Colonic mucosa (tissue), 4 donors: Measurements from ENCODE around the gene IL4. TPM values are rescaled to one million over a fixed set of nuclear protein-coding genes. Genes with fewer than 3 reads are reported as not detected.

Experiments used
- DNase-seq: peaks from one replicate; pipeline ENCODE4 v3.0.0-alpha.2; 2020
- H3K27ac ChIP-seq: fragments of 200-600 bp; one replicate; pipeline ENCODE4 v1.8.0; 2021
- H3K27me3 ChIP-seq: fragments of 200-600 bp; one replicate; pipeline ENCODE4 v1.8.0; 2021
- H3K36me3 ChIP-seq: fragments of 200-600 bp; one replicate; pipeline ENCODE4 v1.8.0; 2021
- H3K4me1 ChIP-seq: fragments of 200-600 bp; one replicate; pipeline ENCODE4 v1.8.0; 2021; ENCODE audit warnings: mild to moderate bottlenecking
- H3K4me3 ChIP-seq: fragments of 200-600 bp; one replicate; pipeline ENCODE4 v1.8.0; 2021
- H3K9ac ChIP-seq, 2 donors: one replicate each; pipeline ENCODE4 v1.7.0; 2013; ENCODE audit warnings: control low read depth in 2 of 2, low read depth in 2 of 2, low read length in 2 of 2
- H3K9me3 ChIP-seq: fragments of 200-600 bp; one replicate; pipeline ENCODE4 v1.8.0; 2021
- intact Hi-C: fragments of 100-400 bp; cut with DNase I; formaldehyde crosslinking; loops from one replicate; pipeline ENCODE4 v1.14.1; 2022
- total RNA-seq, 2 donors: library from RNA; stranded (reverse); fragmentation: NEBNext Ultra II Directional in 1 of 2; extraction: Animal tissue kit (Norgen Biotek cat#: 25700) in 1 of 2; gene quantifications; one replicate each; pipeline ENCODE4 v1.2.1, GENCODE V29; 2021
- TF ChIP-seq, protein P1 (sequence below): fragments of 200-600 bp; IDR thresholded peaks from one replicate; pipeline ENCODE4 v1.8.0; 2022; ENCODE audit warnings: antibody characterized with exemption, mild to moderate bottlenecking
- donor health status: healthy.
- donor health status: DM: no; HTN: no; CAD: no.
- donor health status: DM: no; HTN: no; CAD: no.

Gene IL4
- total RNA-seq, 2 donors from 2014 or later = not detected

DNA sequence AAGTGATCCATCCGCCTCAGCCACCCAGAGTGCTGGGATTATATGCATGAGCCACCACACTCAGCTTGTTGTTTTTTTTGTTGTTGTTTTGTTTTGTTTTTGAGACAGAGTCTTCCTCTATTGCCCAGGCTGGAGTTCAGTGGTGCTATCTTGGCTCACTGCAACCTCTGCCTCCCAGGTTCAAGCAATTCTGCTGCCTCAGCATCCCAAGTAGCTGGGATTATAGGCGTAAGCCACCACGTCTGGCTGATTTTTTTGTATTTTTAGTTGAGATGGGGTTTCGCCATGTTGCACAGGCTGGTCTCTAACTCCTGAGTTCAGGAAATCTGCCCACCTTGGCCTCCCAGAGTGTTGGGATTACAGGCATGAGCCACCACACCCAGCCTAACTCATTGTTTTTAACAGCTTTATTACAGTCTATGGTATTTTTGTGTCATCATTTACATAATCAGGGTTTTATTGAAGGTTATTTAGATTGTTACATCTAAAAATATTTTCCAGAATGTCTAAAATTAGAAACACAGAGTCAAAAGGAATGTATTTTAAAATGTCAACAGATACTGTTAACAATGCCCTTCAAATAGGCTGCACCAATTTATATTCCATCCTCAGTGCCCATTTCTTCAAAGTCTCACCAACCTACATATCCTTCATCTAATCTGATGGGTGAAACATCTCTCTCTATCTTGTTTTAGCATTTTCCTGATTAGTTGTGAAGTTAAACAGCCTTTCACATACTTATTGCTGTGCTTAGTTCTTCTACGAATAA is 44.9 kb downstream of the IL4 start:
- Histone ChIP-seq H3K4me3 (no peak overlapping the region), H3K27me3 (no peaks in the 10 kb centered on the region), H3K27ac (no peak overlapping the region), H3K4me1 (no peaks in the 10 kb centered on the region), H3K9me3 (no peaks in the 10 kb centered on the region), H3K9ac (no peak overlapping the region), H3K36me3 (no peaks in the 10 kb centered on the region)
- no peak for DNase-seq
- intact Hi-C loops = loop anchor here (10.0 kb wide), 1 partner anchor 334 kb away; no protein-coding TSS in a partner anchor
- TF ChIP-seq, protein P1, sequence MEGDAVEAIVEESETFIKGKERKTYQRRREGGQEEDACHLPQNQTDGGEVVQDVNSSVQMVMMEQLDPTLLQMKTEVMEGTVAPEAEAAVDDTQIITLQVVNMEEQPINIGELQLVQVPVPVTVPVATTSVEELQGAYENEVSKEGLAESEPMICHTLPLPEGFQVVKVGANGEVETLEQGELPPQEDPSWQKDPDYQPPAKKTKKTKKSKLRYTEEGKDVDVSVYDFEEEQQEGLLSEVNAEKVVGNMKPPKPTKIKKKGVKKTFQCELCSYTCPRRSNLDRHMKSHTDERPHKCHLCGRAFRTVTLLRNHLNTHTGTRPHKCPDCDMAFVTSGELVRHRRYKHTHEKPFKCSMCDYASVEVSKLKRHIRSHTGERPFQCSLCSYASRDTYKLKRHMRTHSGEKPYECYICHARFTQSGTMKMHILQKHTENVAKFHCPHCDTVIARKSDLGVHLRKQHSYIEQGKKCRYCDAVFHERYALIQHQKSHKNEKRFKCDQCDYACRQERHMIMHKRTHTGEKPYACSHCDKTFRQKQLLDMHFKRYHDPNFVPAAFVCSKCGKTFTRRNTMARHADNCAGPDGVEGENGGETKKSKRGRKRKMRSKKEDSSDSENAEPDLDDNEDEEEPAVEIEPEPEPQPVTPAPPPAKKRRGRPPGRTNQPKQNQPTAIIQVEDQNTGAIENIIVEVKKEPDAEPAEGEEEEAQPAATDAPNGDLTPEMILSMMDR = no peak

DNA sequence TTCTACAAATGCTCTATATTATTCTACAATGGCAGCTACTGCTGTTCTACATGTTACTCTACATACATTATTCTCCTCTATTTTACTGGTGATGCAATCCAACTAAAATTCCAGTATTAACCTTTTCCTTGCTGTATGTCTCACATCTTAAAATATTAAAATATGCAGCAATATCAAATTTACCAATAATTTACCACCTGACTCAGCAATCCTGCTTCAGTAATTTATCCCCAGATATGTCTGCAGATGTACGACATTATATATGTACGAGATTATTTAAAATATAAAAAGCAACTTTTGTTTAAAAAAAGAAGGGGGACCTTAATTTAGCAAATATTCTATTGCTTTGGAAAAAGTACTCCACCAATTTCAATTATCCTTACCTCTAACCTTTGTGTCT is 52.0 kb downstream of the IL4 start:
- Histone ChIP-seq H3K36me3 (no peaks in the 10 kb centered on the region), H3K4me3 (no peak overlapping the region), H3K9ac (no peak overlapping the region), H3K27ac (no peak overlapping the region), H3K27me3 (no peaks in the 10 kb centered on the region), H3K9me3 (no peaks in the 10 kb centered on the region), H3K4me1 (no peaks in the 10 kb centered on the region)
- TF ChIP-seq, protein P1 = no peak
- no peak for DNase-seq
- intact Hi-C loops = no loop called here

DNA sequence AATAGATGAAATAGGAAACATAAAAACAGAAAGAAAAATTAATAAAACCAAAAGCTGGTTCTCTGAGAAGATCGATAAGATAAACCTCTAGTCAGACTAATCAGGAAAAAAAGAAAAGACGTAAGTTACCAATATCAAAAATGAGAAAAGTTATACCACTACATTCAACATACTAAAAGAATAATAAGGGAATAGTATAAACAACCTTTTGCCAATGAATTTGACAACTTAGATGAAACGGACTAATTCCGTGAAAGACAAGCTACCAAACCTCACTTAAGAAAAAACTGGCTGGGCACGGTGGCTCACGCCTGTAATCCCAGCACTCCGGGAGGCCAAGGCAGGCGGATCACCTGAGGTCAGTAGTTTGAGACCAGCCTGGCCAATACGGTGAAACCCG is 56.1 kb downstream of the IL4 start:
- no peak for DNase-seq
- intact Hi-C loops = no loop called here
- no peak overlapping the region for H3K4me3 ChIP-seq
- H3K27me3 ChIP-seq = no peaks in the 10 kb centered on the region
- TF ChIP-seq, protein P1 = no peak
- H3K9me3 ChIP-seq = no peaks in the 10 kb centered on the region
- H3K36me3 ChIP-seq = no peaks in the 10 kb centered on the region
- no peaks in the 10 kb centered on the region for H3K4me1 ChIP-seq
- no peak overlapping the region for H3K9ac ChIP-seq
- H3K27ac ChIP-seq = no peak overlapping the region

Other genes starting within 250 kb of the IL4 start
- gene IRF1, start 183.2 kb upstream of the IL4 start, total RNA-seq = 10 to 100 TPM; 59.7 to 87.8 TPM
- not detected for gene IL5, start 130.5 kb upstream of the IL4 start, total RNA-seq
- gene RAD50, start 117.0 kb upstream of the IL4 start, total RNA-seq = 10 to 100 TPM; 29.5 to 37.0 TPM
- gene IL13, start 15.8 kb upstream of the IL4 start, total RNA-seq = not detected
- gene KIF3A, start 63.6 kb downstream of the IL4 start, total RNA-seq = 1 to 10 TPM; 4.0 to 5.2 TPM
- 10 to 100 TPM in 1 of 2 donors, 1 to 10 TPM in 1; 7.1 to 22.9 TPM for gene CCNI2, start 73.4 kb downstream of the IL4 start, total RNA-seq
- gene SEPTIN8, start 103.2 kb downstream of the IL4 start, total RNA-seq = 10 to 100 TPM; 57.6 to 84.2 TPM
- gene SOWAHA, start 139.3 kb downstream of the IL4 start, total RNA-seq = 10 to 100 TPM; 12.4 to 30.7 TPM
- gene SHROOM1, start 156.7 kb downstream of the IL4 start, total RNA-seq = 10 to 100 TPM; 36.9 to 64.1 TPM
- under 1 TPM; 0.64 to 0.69 TPM for gene GDF9, start 192.5 kb downstream of the IL4 start, total RNA-seq
- 100 to 1,000 TPM; 885 to 920 TPM for gene UQCRQ, start 192.7 kb downstream of the IL4 start, total RNA-seq
- 1 to 10 TPM; 3.6 to 7.7 TPM for gene LEAP2, start 199.7 kb downstream of the IL4 start, total RNA-seq